Measurements from ENCODE around the gene KIFC1.

KIFC1 gene

DNA sequence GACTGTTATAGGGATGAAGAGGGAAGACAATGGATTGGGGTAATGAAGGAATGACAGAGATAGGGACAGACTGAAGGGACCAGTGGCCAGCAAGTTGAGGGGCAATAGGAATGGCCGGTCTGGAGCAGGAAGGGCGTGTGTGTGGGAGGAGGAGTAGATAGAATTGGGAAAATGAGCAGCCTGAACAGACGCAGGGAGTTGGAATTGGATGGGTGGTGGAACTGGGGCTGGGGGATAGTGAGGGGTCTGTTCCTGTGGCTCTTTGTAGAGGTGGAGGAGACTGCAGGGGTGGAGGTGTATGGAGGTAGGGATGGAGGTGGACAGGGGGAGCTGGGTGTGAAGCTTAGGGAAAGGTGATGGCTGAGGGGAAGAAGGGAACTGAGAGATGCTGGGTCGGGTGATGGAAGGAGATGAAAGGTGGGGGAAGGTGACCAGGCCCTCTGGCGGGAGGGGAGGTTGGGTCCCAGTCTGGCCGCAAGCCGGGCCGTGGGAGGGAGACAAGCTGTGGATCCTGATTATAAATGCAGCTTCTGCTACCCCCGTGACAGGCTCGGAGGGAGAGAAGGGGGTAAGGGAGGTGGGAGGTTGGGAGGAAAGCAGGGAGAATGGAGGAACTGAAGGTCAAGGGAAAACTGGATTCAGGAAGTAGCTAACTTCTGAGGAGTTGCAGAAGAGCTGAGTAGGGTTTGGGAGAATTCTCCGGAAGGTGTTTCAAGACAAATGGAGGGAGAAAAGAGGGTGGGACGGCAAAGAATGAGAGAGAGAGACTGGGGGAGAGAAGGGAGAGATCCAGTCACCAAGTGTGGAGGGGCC is 33.4 kb downstream of the KIFC1 start:
- DNase-seq (ENCODE audit: low spot score) = peak; percentile 35
- TF ChIP-seq, protein P1, sequence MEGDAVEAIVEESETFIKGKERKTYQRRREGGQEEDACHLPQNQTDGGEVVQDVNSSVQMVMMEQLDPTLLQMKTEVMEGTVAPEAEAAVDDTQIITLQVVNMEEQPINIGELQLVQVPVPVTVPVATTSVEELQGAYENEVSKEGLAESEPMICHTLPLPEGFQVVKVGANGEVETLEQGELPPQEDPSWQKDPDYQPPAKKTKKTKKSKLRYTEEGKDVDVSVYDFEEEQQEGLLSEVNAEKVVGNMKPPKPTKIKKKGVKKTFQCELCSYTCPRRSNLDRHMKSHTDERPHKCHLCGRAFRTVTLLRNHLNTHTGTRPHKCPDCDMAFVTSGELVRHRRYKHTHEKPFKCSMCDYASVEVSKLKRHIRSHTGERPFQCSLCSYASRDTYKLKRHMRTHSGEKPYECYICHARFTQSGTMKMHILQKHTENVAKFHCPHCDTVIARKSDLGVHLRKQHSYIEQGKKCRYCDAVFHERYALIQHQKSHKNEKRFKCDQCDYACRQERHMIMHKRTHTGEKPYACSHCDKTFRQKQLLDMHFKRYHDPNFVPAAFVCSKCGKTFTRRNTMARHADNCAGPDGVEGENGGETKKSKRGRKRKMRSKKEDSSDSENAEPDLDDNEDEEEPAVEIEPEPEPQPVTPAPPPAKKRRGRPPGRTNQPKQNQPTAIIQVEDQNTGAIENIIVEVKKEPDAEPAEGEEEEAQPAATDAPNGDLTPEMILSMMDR (IDR thresholded peaks at IDR 0.05; ENCODE audit: extremely low read depth, missing control alignments) = no peak

DNA sequence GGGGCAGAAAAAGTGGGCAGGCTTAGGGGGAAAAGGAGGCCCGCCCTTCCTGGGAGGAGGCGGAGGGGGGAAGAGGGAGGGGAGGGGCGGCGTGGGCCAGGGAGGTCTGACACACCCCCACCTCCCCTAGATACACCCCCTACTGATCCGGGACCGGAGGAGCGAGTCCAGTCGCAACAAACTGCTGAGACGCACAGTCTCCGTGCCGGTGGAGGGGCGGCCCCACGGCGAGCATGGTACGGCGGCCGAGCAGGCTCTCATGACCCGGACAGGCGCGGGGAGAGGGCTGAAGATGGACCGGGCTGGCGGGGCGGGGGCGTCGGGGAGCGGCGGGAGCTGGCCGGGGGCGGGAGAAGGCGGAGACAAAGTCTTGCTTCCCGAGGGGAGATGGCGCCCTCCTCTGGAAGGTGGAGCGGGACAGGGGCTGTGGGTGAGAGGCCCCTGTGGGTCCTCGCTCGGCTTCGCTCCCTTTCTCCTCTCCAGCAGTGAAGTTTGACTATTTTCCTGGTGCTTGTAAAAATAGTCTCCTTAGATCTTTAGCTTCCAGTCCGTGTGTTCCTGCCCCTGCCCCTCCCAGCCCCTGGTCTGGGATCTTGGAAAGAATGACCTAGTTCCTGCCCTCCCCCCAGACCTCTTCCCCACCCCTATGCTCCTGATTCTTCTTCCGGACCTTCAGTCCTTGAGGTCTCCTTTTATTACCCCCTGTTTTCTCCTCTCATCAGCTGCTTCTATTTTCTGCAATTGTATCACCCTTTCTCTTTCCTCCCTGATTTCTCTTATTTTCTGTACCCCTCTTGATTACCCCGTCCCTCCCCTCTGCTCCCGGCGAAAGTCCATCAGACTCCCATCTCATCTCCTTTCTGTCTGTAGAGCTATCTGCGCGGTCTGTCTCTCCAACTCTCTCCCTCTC is 34.3 kb downstream of the KIFC1 start:
- TF ChIP-seq, protein P1 (IDR thresholded peaks at IDR 0.05; ENCODE audit: extremely low read depth, missing control alignments) = peak; percentile 52
- DNase-seq (ENCODE audit: low spot score) = peak; percentile 91

DNA sequence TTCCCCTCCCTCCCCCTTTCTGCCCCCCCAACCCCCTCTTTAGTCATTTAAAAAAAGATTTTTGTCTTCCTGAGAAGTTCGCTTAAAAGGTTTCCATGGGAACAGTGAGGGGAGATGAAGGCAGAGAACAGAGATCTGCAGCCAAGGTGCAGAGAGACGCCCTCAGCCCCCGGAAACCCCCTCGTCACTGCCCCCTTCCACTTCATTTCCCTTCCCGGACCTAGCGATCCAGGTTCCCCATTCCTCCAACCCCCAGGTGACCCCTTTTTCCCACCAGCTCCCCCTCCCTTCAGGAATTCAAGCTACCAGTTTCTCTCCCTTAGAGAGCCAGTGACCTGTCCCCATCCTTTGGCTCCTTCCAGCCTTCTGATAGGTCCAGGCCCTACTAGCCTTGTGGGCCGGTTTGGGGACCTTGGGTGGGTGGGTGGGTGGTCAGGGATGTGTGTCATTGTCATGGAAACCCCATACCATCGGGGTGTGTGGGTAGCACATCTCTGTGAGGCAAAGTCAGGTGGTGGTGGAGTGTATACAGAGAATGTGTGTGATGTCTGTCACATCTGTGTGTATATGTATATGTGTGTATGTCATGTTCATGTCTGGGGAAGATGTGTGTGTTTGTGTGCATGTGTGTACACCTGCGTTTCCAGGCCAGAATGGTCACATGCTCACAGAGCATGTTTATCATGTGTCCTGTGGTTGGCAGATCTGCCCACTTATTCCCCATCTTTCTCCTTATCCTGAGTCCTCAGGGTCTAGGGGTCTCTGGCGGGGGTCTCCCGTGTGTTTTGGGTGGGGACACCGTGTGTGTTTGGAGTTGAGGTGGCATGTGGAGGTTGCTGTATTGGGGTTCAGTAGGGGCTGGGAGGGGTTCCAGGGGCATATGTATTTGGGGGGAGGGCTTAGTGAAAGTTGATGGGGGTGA is 35.2 kb downstream of the KIFC1 start:
- TF ChIP-seq, protein P1 (IDR thresholded peaks at IDR 0.05; ENCODE audit: extremely low read depth, missing control alignments) = no peak
- DNase-seq (ENCODE audit: low spot score) = peak; percentile 58

DNA sequence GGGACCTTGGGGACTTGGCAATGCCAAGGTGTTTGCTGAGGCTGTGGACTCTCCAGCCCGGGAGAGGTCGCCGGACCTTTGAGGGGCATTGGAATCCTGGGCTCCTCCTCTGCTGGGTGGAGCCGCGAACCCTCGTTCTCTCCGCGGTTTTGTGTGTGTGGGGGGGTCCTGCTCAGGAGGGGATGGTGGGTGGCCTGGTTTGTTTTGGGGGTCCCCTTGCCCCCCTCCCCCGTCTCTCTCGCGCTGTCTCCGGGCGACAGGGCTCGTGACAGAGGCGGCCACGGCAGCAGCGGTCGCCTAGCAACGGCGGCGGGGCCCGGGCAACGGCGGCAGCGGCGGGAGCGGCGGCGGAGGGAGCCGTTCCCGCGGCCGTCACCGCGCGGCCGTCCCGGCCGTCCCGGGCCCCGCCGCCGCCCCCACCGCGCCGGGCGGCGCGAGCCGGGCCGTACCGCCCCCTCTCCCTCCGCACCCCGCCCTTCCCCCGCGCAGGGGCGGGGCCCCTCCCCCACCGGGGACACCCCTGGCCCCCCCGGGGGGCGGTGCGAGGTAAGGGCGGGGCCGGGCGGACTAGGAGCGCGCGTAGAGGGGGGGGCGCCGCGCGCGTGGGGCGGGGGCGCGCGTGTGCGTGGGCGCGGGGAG is 36.1 kb downstream of the KIFC1 start:
- peak; percentile 81 for DNase-seq (ENCODE audit: low spot score)
- TF ChIP-seq, protein P1 (IDR thresholded peaks at IDR 0.05; ENCODE audit: extremely low read depth, missing control alignments) = no peak

DNA sequence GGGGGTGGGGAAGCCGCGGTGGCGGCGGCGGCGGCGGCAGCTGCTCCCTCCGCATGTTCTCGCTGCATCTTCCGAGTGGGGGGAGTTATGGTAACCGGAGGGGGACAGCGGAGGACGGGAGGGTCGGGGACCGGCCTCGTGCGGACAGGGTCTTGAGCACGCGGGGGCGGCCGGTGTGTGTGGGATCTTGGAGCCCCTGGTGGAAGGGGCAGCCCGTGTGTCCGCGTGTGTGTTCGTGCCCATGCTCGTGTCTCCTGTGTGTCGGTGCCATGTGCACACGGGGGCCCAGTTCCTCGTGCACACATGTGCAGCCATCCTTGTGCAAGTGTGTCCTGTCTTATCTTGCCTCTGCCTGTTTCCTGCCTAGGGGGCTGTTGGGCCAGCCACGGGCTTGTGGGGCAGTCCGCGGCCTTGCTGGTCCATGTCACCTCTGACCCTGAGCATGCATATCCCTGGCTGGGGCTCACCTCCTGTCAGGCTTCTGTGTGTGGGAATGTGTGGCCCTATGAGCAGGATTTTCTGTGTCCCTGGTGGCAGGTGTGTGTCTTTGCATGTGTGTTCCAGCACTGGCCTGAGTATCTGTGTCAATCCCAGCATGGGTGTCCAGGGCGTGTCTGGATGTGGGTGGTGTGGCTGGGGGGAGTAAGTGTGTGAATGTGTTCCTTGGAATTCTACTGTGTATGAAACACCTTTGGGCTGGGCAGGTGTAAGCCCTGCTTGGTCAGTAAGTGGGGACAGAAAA is 36.8 kb downstream of the KIFC1 start:
- peak; percentile 66 for DNase-seq (ENCODE audit: low spot score)

More for the DNA sequence above, 36.8 kb downstream of the KIFC1 start:
- TF ChIP-seq, protein P1 (IDR thresholded peaks at IDR 0.05; ENCODE audit: extremely low read depth, missing control alignments) = no peak
